ENCODE measurements around the gene CISD1.

Gene CISD1

DNA sequence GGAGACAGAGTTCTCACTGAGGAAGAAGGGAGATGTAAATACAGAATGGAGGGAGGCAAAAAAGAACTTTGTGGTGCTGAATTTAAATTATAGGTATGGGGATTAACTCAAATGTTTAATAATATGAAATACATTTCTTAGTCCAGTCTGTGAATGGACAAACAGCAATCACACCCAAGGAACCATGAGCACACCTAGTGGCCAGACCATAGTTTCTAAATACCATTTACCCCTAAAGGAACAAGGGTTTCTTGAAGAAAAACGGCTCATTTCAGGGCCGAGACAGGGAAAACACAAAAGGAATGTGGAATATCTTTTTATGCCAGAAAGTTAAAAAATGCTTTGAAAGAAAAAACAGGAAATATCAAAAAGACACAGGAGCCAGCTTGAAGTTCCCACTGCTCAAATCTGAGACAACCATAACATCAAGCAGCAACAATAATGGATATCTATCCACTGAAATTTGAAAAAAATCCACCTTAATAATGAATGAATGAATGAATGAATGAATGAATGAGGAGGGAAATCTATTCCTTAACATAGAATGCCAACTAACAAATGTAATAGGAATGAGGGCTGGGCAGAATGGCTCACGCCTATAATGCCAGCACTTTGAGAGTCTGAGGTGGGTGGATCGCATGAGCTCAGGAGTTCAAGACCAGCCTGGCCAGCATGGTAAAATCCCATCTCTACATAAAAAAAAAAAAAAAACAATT is 9.8 kb upstream of the CISD1 start:
- no peak overlapping the region for H3K4me3 ChIP-seq (ENCODE audit: low read depth, low read length)
- TF ChIP-seq, protein P1, sequence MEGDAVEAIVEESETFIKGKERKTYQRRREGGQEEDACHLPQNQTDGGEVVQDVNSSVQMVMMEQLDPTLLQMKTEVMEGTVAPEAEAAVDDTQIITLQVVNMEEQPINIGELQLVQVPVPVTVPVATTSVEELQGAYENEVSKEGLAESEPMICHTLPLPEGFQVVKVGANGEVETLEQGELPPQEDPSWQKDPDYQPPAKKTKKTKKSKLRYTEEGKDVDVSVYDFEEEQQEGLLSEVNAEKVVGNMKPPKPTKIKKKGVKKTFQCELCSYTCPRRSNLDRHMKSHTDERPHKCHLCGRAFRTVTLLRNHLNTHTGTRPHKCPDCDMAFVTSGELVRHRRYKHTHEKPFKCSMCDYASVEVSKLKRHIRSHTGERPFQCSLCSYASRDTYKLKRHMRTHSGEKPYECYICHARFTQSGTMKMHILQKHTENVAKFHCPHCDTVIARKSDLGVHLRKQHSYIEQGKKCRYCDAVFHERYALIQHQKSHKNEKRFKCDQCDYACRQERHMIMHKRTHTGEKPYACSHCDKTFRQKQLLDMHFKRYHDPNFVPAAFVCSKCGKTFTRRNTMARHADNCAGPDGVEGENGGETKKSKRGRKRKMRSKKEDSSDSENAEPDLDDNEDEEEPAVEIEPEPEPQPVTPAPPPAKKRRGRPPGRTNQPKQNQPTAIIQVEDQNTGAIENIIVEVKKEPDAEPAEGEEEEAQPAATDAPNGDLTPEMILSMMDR (IDR thresholded peaks at IDR 0.05; ENCODE audit: low read depth, low read length), result no peak

GRCh38 chr10:58260334-58260733 is 8.6 kb upstream of the CISD1 start:
- no peak overlapping the region for H3K4me3 ChIP-seq (ENCODE audit: low read depth, low read length)

GRCh38 chr10:58262766-58263165 is 6.2 kb upstream of the CISD1 start:
- no peak overlapping the region for H3K4me3 ChIP-seq (ENCODE audit: low read depth, low read length)
- TF ChIP-seq, protein P1 (IDR thresholded peaks at IDR 0.05; ENCODE audit: low read depth, low read length), result no peak

More at GRCh38 chr10:58260334-58260733, 8.6 kb upstream of the CISD1 start:
- TF ChIP-seq, protein P1 (IDR thresholded peaks at IDR 0.05; ENCODE audit: low read depth, low read length), result no peak

DNA sequence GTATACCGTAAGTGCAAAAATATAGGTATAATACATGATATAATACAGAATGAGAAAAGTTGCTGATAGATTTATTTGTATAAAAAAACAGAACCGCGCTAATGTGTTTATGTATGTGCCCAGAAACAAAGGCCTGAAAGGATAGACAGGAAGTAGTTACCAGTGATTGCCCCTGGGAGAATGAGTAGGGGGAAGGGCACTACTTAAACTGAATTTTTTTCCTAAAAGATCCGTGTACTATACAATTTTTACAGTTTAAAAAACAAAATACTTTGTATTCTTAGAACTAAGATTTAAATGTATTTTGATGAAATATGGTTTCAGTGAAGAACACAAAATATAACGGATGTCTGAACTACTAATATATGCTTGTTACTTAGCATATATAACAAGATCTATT is 4.2 kb upstream of the CISD1 start:
- TF ChIP-seq, protein P1 (IDR thresholded peaks at IDR 0.05; ENCODE audit: low read depth, low read length), result no peak
- no peak overlapping the region for H3K4me3 ChIP-seq (ENCODE audit: low read depth, low read length)

GRCh38 chr10:58265249-58265648 is 3.7 kb upstream of the CISD1 start:
- peak overlapping the region; percentile 82 for H3K4me3 ChIP-seq (ENCODE audit: low read depth, low read length)
- TF ChIP-seq, protein P1 (IDR thresholded peaks at IDR 0.05; ENCODE audit: low read depth, low read length), result no peak

- peak overlapping the region; percentile 82 for H3K4me3 ChIP-seq (ENCODE audit: low read depth, low read length)
- TF ChIP-seq, protein P1 (IDR thresholded peaks at IDR 0.05; ENCODE audit: low read depth, low read length), result no peak
Observed at GRCh38 chr10:58266003-58266825, 2.7 kb upstream of the CISD1 start.

Data from WI38 (cell line).